HCT116 (cell line): ENCODE data around the gene GPR37L1. TPM values are rescaled to one million over a fixed set of nuclear protein-coding genes. Genes with fewer than 3 reads are reported as not detected.

Experiments
- ATAC-seq: fragments of 200-7000 bp; cut with Tn5 transposase; 2 replicates; pipeline ENCODE4 v1.9.1; 2020; ENCODE audit warnings: mild to moderate bottlenecking, moderate library complexity
- BruUV-seq: library from RNA; stranded (reverse); fragments of 400-500 nt; replicated peaks from 2 replicates; lab custom pipeline; 2021; lab: Mats Ljungman, UMichigan
- CTCF ChIA-PET: fragments of 300-600 bp; sonication (Branson Sonifier 250); formaldehyde crosslinking; loops from one replicate; lab custom pipeline; 2021; ENCODE audit warnings: antibody characterized with exemption; lab: Charles Lee
- POLR2A ChIA-PET: fragments of 300-600, 350-600 bp; sonication (Branson Sonifier 250); formaldehyde crosslinking; loops from one replicate; lab custom pipeline; 2021; ENCODE audit warnings: antibody characterized with exemption; lab: Charles Lee
- RAD21 ChIA-PET, 2 experiments: fragments of 300-600 bp; sonication (Branson Sonifier 250); formaldehyde crosslinking; loops; one replicate each; lab custom pipeline; 2023; ENCODE audit warnings: low total read pairs in 2 of 2; ENCODE audit not compliant: uncharacterized antibody in 2 of 2, unreplicated experiment in 2 of 2, low non-redundant PET in 1 of 2; lab: Charles Lee
- DNase-seq: peaks from one replicate; pipeline ENCODE4 v3.0.0-alpha.2; 2010; ENCODE audit warnings: low read depth, low spot score
- H2AFZ ChIP-seq: fragments of 200-600 bp; shearing (Covaris generic), sonication (generic); 2 replicates; pipeline ENCODE4 v1.6.1; 2017; ENCODE audit warnings: low read depth, mixed run types, mixed read lengths, antibody characterized with exemption, low read length; ENCODE audit not compliant: poor library complexity, severe bottlenecking
- H3K27ac ChIP-seq: 2 replicates; pipeline ENCODE4 v1.5.1; 2012; ENCODE audit warnings: low read depth, low read length
- H3K27me3 ChIP-seq: fragments of 200-600 bp; sonication (generic); 2 replicates; pipeline ENCODE4 v1.6.1; 2016; ENCODE audit warnings: mixed run types, low read length, mixed read lengths; ENCODE audit not compliant: insufficient read depth
- H3K36me3 ChIP-seq, 2 experiments: fragments of 200-500 bp in 1 of 2; fragments of 200-600 bp in 1 of 2; sonication (Bioruptor generic) in 1 of 2; sonication (generic) in 1 of 2; 2 replicates each; pipeline versions ENCODE4 v1.5.1 to v1.6.1; 2014 to 2016; ENCODE audit warnings: low read length in 2 of 2, inconsistent platforms in 1 of 2, mixed read lengths in 1 of 2, mixed run types in 1 of 2; ENCODE audit not compliant: insufficient read depth in 2 of 2, control insufficient read depth in 1 of 2
- H3K4me1 ChIP-seq, 2 experiments: fragments of 200-600 bp in 1 of 2; sonication (generic) in 1 of 2; 2 replicates each; pipeline versions ENCODE4 v1.5.1 to v1.6.1; 2012 to 2017; ENCODE audit warnings: low read length in 2 of 2, inconsistent platforms in 1 of 2, mild to moderate bottlenecking in 1 of 2, mixed read lengths in 1 of 2, mixed run types in 1 of 2, moderate library complexity in 1 of 2; ENCODE audit not compliant: insufficient read depth in 2 of 2, control insufficient read depth in 1 of 2
- H3K4me2 ChIP-seq: fragments of 200-600 bp; sonication (generic); 2 replicates; pipeline ENCODE4 v1.6.1; 2017; ENCODE audit warnings: mixed run types, low read length, mixed read lengths
- H3K4me3 ChIP-seq, 2 experiments: fragments of 200-600 bp in 1 of 2; sonication (generic) in 1 of 2; replicated peaks in 1 of 2; 2 replicates each; pipeline ENCODE4 v1.5.1; 2011 to 2016; ENCODE audit warnings: low read length in 2 of 2, control low read depth in 1 of 2, low read depth in 1 of 2, mild to moderate bottlenecking in 1 of 2, mixed read lengths in 1 of 2, mixed run types in 1 of 2
- H3K79me2 ChIP-seq: fragments of 200-600 bp; sonication (generic); 2 replicates; pipeline ENCODE4 v1.6.1; 2017; ENCODE audit warnings: mild to moderate bottlenecking, mixed run types, low read length, moderate library complexity, mixed read lengths; ENCODE audit not compliant: insufficient read depth
- H3K9ac ChIP-seq: fragments of 200-600 bp; sonication (generic); 2 replicates; pipeline ENCODE4 v1.6.1; 2016; ENCODE audit warnings: low read length, mixed read lengths
- H3K9me2 ChIP-seq: fragments of 200-600 bp; sonication (generic), shearing (Covaris generic); 2 replicates; pipeline ENCODE4 v1.6.1; 2017; ENCODE audit warnings: mixed run types, mild to moderate bottlenecking, moderate library complexity; ENCODE audit not compliant: insufficient read depth
- H3K9me3 ChIP-seq, 2 experiments: fragments of 200-500 bp in 1 of 2; fragments of 200-600 bp in 1 of 2; sonication (Bioruptor generic) in 1 of 2; sonication (generic) in 1 of 2; 2 replicates each; pipeline ENCODE4 v1.6.1; 2014 to 2017; ENCODE audit warnings: low read length in 2 of 2, mixed read lengths in 2 of 2, inconsistent platforms in 1 of 2, low read depth in 1 of 2, mild to moderate bottlenecking in 1 of 2, mixed run types in 1 of 2, moderate library complexity in 1 of 2; ENCODE audit not compliant: control insufficient read depth in 1 of 2, insufficient read depth in 1 of 2
- H4K20me1 ChIP-seq: fragments of 200-600 bp; sonication (generic), shearing (Covaris generic); 2 replicates; pipeline ENCODE4 v1.6.1; 2017; ENCODE audit warnings: mixed run types, mild to moderate bottlenecking, moderate library complexity; ENCODE audit not compliant: insufficient read depth
- ATF3 ChIP-seq: IDR thresholded peaks from 2 replicates; pipeline ENCODE4 v1.6.1; 2012
- CBX3 ChIP-seq: IDR thresholded peaks from 2 replicates; pipeline ENCODE4 v1.6.1; 2012; ENCODE audit warnings: low read depth
- CTCF ChIP-seq, 3 experiments: fragments of 200-600 bp in 1 of 3; sonication (generic) in 1 of 3; IDR thresholded peaks in 2 of 3; conservative IDR thresholded peaks in 1 of 3; 2 replicates each; pipeline ENCODE4 v1.5.1; 2012 to 2017; ENCODE audit warnings: low read depth in 2 of 3, low read length in 2 of 3, antibody characterized with exemption in 1 of 3, borderline replicate concordance in 1 of 3, control low read depth in 1 of 3, mild to moderate bottlenecking in 1 of 3, mixed read lengths in 1 of 3, mixed run types in 1 of 3, moderate library complexity in 1 of 3; ENCODE audit not compliant: insufficient read depth in 1 of 3
- EGR1 ChIP-seq: IDR thresholded peaks from 2 replicates; pipeline ENCODE4 v1.6.1; 2012; ENCODE audit warnings: low read depth
- EZH2 ChIP-seq: fragments of 200-600 bp; sonication (generic); IDR thresholded peaks from 2 replicates; pipeline ENCODE4 v1.6.1; 2017; ENCODE audit warnings: antibody characterized with exemption, mixed run types
- EZH2phosphoT487 ChIP-seq: fragments of 200-600 bp; IDR thresholded peaks from 2 replicates; pipeline ENCODE4 v1.6.1; 2018; ENCODE audit warnings: antibody characterized with exemption, borderline replicate concordance
- FOSL1 ChIP-seq: IDR thresholded peaks from 2 replicates; pipeline ENCODE4 v1.6.1; 2012; ENCODE audit warnings: low read depth
- JUND ChIP-seq: IDR thresholded peaks from 2 replicates; pipeline ENCODE4 v1.6.1; 2012
- POLR2AphosphoS5 ChIP-seq: IDR thresholded peaks from 2 replicates; pipeline ENCODE4 v1.6.1; 2011; ENCODE audit warnings: mild to moderate bottlenecking, low read depth, low read length, moderate library complexity
- RAD21 ChIP-seq: IDR thresholded peaks from 2 replicates; pipeline ENCODE4 v1.6.1; 2012; ENCODE audit warnings: low read depth, mild to moderate bottlenecking
- REST ChIP-seq: IDR thresholded peaks from 2 replicates; pipeline ENCODE4 v1.6.1; 2012; ENCODE audit warnings: low read depth
- SRF ChIP-seq: IDR thresholded peaks from 2 replicates; pipeline ENCODE4 v1.6.1; 2012; ENCODE audit warnings: low read depth
- TCF7L2 ChIP-seq: IDR thresholded peaks from 2 replicates; pipeline ENCODE4 v1.7.0; 2011; ENCODE audit warnings: borderline replicate concordance, inconsistent platforms; ENCODE audit not compliant: insufficient read depth, insufficient read length; ENCODE audit errors: extremely low read depth
- YY1 ChIP-seq: IDR thresholded peaks from 2 replicates; pipeline ENCODE4 v1.6.1; 2011; ENCODE audit warnings: low read length, low read depth, moderate library complexity, mild to moderate bottlenecking; ENCODE audit not compliant: insufficient replicate concordance; ENCODE audit errors: extremely low read depth
- ZBTB33 ChIP-seq: IDR thresholded peaks from 2 replicates; pipeline ENCODE4 v1.6.1; 2011; ENCODE audit warnings: mild to moderate bottlenecking, low read length, moderate library complexity; ENCODE audit not compliant: insufficient replicate concordance; ENCODE audit errors: extremely low read depth
- ZNF274 ChIP-seq: fragments of 200-500 bp; sonication (Bioruptor generic); IDR thresholded peaks from 2 replicates; pipeline ENCODE4 v1.6.1; 2014; ENCODE audit warnings: mild to moderate bottlenecking, low read depth, low read length, inconsistent platforms
- intact Hi-C: fragments of 100-400 bp; cut with micrococcal nuclease; formaldehyde crosslinking; loops from 2 replicates; pipeline ENCODE4 v1.10.0; 2022
- total RNA-seq: library from RNA; stranded (reverse); gene quantifications from one replicate; pipeline ENCODE4 v1.2.1, GENCODE V29; 2021; ENCODE audit not compliant: unreplicated experiment

GPR37L1 gene
- total RNA-seq, 1 experiment from 2014 or later: 0.10 TPM

- TF ChIP-seq CBX3 (no peak), ZNF274 (no peak), EZH2phosphoT487 (no peak), EZH2 (no peak), JUND (no peak), REST (no peak), ATF3 (no peak), EGR1 (no peak), POLR2AphosphoS5 (no peak), SRF (no peak), YY1 (no peak), FOSL1 (no peak), ZBTB33 (no peak), CTCF (IDR thresholded peaks at IDR 0.05 in 2 of 3, conservative IDR thresholded peaks at IDR 0.05 in 1 of 3; ENCODE audit: borderline replicate concordance in 1 of 3, insufficient read depth in 1 of 3, low read depth in 2 of 3, low read length in 2 of 3) (no peak), TCF7L2 (no peak), RAD21 (no peak)
- TF ChIP-seq, all 23 proteins: peak for 0
- no peak overlapping the region for H3K9ac ChIP-seq
- no peaks in the 10 kb centered on the region for H4K20me1 ChIP-seq
- ChIA-PET RAD21 (no interaction called here), CTCF (interaction anchor here (0.6 to 1.0 kb wide), 4 partner anchors 10 to 130 kb away, joined by 3 to 5 read pairs (median 4); no protein-coding TSS in a partner anchor), POLR2A (no interaction called here)
- H3K27ac ChIP-seq: no peak overlapping the region
- DNase-seq: no peak
- H2AFZ ChIP-seq: no peak overlapping the region
- H3K36me3 ChIP-seq: peaks cover 3 to 13% of the 10 kb centered on the region in 2 experiments; a peak in 3 of 4 replicates
- peaks cover 0 to 4% of the 10 kb centered on the region in 2 experiments; a peak in 1 of 4 replicates for H3K4me1 ChIP-seq
- no peaks in the 10 kb centered on the region for H3K9me2 ChIP-seq
- no peaks in the 10 kb centered on the region for H3K9me3 ChIP-seq
- peak; percentile 21; the same call in 1 of the 2 replicates for ATAC-seq
- H3K79me2 ChIP-seq: no peaks in the 10 kb centered on the region
- intact Hi-C loops: no loop called here
- H3K4me2 ChIP-seq: no peak overlapping the region
- no peak overlapping the region for H3K4me3 ChIP-seq
- no TSS peak for BruUV-seq
- H3K27me3 ChIP-seq: no peaks in the 10 kb centered on the region
These were observed 7.0 kb downstream of the GPR37L1 start for GRCh38 chr1:202129453-202130296.
